ENCODE measurements around the gene AHDC1. TPM values are rescaled to one million over a fixed set of nuclear protein-coding genes. Genes with fewer than 3 reads are reported as not detected.

Gene AHDC1
- total and polyA plus RNA-seq, 9 of the 15 experiments (the other 6 are each of a cell fraction or from before 2014, with no cell fraction given) = 0.21 to 36.4 (median 4.7) TPM

- TF ChIP-seq, protein P1, sequence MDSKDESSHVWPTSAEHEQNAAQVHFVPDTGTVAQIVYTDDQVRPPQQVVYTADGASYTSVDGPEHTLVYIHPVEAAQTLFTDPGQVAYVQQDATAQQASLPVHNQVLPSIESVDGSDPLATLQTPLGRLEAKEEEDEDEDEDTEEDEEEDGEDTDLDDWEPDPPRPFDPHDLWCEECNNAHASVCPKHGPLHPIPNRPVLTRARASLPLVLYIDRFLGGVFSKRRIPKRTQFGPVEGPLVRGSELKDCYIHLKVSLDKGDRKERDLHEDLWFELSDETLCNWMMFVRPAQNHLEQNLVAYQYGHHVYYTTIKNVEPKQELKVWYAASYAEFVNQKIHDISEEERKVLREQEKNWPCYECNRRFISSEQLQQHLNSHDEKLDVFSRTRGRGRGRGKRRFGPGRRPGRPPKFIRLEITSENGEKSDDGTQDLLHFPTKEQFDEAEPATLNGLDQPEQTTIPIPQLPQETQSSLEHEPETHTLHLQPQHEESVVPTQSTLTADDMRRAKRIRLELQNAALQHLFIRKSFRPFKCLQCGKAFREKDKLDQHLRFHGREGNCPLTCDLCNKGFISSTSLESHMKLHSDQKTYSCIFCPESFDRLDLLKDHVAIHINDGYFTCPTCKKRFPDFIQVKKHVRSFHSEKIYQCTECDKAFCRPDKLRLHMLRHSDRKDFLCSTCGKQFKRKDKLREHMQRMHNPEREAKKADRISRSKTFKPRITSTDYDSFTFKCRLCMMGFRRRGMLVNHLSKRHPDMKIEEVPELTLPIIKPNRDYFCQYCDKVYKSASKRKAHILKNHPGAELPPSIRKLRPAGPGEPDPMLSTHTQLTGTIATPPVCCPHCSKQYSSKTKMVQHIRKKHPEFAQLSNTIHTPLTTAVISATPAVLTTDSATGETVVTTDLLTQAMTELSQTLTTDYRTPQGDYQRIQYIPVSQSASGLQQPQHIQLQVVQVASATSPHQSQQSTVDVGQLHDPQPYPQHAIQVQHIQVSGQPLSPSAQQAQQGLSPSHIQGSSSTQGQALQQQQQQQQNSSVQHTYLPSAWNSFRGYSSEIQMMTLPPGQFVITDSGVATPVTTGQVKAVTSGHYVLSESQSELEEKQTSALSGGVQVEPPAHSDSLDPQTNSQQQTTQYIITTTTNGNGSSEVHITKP (IDR thresholded peaks at IDR 0.05; ENCODE audit: partially characterized antibody) = peak; percentile 97
- TF ChIP-seq PTRF (tag; IDR thresholded peaks at IDR 0.05) (no peak), NFE2 (IDR thresholded peaks at IDR 0.05; ENCODE audit: low read depth) (peak; percentile 60), ZNF609 (CRISPR knock-in tag; IDR thresholded peaks at IDR 0.05; ENCODE audit: borderline replicate concordance) (no peak), HSF4 (CRISPR knock-in tag; IDR thresholded peaks at IDR 0.05; ENCODE audit: borderline replicate concordance) (no peak), OTX1 (CRISPR knock-in tag; IDR thresholded peaks at IDR 0.05) (0 out of 2 replicates have a peak, but pooled peaks have one; percentile 3), GTF2B (IDR thresholded peaks at IDR 0.05; ENCODE audit: extremely low read depth, insufficient read length) (no peak), ZFX (CRISPR knock-in tag; IDR thresholded peaks at IDR 0.05) (0 out of 2 replicates have a peak, but pooled peaks have one; percentile 25), NFIX (CRISPR knock-in tag; IDR thresholded peaks at IDR 0.05; ENCODE audit: low read depth) (no peak), ZNF12 (CRISPR knock-in tag; IDR thresholded peaks at IDR 0.05) (no peak)
- TF ChIP-seq, protein P2, sequence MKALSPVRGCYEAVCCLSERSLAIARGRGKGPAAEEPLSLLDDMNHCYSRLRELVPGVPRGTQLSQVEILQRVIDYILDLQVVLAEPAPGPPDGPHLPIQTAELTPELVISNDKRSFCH (CRISPR knock-in tag; IDR thresholded peaks at IDR 0.05) = no peak
- TF ChIP-seq, protein P2 (tag; IDR thresholded peaks at IDR 0.05) = no peak
These were observed 41.9 kb downstream of the AHDC1 start (continued) for GRCh38 chr1:27562021-27562420.

All from K562 (cell line).